Activated CD4-positive, alpha-beta T cell treated with anti-CD3 and anti-CD28 coated beads for 36 hours (primary cell): Measurements from ENCODE around the gene PRDM15. TPM values are rescaled to one million over a fixed set of nuclear protein-coding genes. Genes with fewer than 3 reads are reported as not detected.

Experiments used
- ATAC-seq: fragments of 200-7000 bp; cut with Tn5 transposase; one replicate; pipeline ENCODE4 v1.10.0; 2021; ENCODE audit warnings: mild to moderate bottlenecking, moderate library complexity
- CTCF ChIA-PET: fragments of 350-600 bp; sonication (Branson Sonifier 250); formaldehyde crosslinking; loops from one replicate; lab custom pipeline; 2021; ENCODE audit warnings: antibody characterized with exemption; lab: Charles Lee
- POLR2A ChIA-PET: fragments of 350-600 bp; sonication (Branson Sonifier 250); formaldehyde crosslinking; loops from one replicate; lab custom pipeline; 2021; ENCODE audit warnings: antibody characterized with exemption, inconsistent platforms; lab: Charles Lee
- DNase-seq: peaks from one replicate; pipeline ENCODE4 v3.0.0-alpha.2; 2020
- H3K27ac Mint-ChIP-seq: one replicate; pipeline ENCODE4 v1.8.0; 2021; ENCODE audit warnings: mixed read lengths
- H3K27me3 Mint-ChIP-seq: one replicate; pipeline ENCODE4 v1.8.0; 2021; ENCODE audit warnings: mixed read lengths
- H3K36me3 Mint-ChIP-seq: one replicate; pipeline ENCODE4 v1.8.0; 2021; ENCODE audit warnings: low read depth, mixed read lengths
- H3K4me1 Mint-ChIP-seq: one replicate; pipeline ENCODE4 v1.8.0; 2021; ENCODE audit warnings: mixed read lengths
- H3K4me3 Mint-ChIP-seq: one replicate; pipeline ENCODE4 v1.8.0; 2021; ENCODE audit warnings: mild to moderate bottlenecking, moderate library complexity, mixed read lengths
- H3K9me3 Mint-ChIP-seq: one replicate; pipeline ENCODE4 v1.8.0; 2021; ENCODE audit warnings: low read depth, mixed read lengths
- intact Hi-C, 2 experiments: fragments of 100-400 bp; cut with DNase I in 1 of 2; cut with micrococcal nuclease in 1 of 2; formaldehyde crosslinking; loops; one replicate each; pipeline versions ENCODE4 v1.14.2 to v1.15.1; 2022 to 2024; cut with DNase I, micrococcal nuclease
- total RNA-seq, 2 experiments: library from RNA; stranded (reverse); gene quantifications; one replicate each; pipeline ENCODE4 v1.2.3, GENCODE V29; 2021

PRDM15 gene
- total RNA-seq, 2 experiments from 2014 or later: 11.8 to 13.0 TPM

DNA sequence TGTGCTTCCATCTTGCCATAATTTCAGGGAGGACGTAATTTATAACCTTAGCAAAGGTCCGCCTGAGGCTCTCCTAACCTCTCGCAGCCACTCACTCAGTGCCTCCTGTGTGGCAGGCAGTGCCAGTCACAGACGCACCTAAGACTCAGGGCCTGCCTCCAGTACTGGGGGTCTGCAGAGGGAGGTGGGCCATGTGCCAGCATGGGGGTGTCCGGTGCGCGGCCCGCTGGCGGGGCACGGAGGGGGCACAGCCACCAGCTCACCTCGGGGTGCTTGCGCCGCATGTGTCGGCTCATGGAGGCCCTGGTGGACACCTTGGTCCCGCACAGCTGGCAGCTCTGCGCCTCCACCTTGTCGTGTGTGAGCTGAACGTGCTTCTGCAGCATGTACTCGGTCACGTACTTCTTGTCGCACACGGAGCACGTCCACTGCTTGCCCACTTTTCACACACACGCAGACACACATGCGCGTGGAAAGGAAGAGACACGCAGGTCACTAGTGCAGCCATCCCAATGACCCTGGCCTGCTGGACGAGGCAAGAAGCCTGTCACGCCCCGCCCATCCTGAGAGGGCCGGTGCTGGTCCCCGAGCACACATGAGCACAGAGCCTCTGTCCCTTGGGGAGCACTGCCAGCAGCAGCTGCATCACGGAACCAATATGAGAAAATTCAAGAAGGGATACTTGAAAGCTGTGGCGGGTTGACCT, 69.1 kb downstream of the PRDM15 start:
- ChIA-PET CTCF (no interaction called here), POLR2A (no interaction called here)
- Mint-ChIP-seq H3K4me3 (no peak overlapping the region), H3K27ac (no peak overlapping the region), H3K4me1 (no peaks in the 10 kb centered on the region), H3K36me3 (peaks cover 34% of the 10 kb centered on the region), H3K27me3 (no peaks in the 10 kb centered on the region), H3K9me3 (peaks cover 2% of the 10 kb centered on the region)
- intact Hi-C loops: no loop called here
- DNase-seq (no peak), ATAC-seq (no peak)

DNA sequence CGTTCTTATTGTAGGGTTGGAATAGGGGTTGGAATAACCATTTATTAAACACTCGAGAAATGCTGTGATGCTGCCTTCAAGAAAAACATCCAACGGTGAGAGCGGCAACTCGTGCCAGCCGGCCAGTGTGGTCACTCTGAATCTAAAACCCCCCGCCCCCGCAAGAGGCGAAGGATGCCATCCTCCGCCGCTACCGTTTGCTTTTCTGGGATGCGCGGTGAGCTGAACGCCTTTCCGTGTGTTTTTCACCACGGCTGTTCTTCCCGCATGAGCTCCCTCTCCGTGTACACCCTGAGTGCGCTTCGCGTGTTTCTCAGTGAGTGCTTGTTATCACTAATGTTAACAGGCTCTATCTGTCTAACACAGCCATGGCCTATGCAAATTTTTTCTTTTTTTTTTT, 70.3 kb downstream of the PRDM15 start:
- Mint-ChIP-seq H3K9me3 (peaks cover 2% of the 10 kb centered on the region), H3K27ac (no peak overlapping the region), H3K36me3 (peaks cover 31% of the 10 kb centered on the region), H3K27me3 (no peaks in the 10 kb centered on the region), H3K4me1 (no peaks in the 10 kb centered on the region), H3K4me3 (no peak overlapping the region)
- ATAC-seq: no peak
- POLR2A ChIA-PET: no interaction called here
- DNase-seq: no peak
- CTCF ChIA-PET: no interaction called here
- intact Hi-C loops: no loop called here

DNA sequence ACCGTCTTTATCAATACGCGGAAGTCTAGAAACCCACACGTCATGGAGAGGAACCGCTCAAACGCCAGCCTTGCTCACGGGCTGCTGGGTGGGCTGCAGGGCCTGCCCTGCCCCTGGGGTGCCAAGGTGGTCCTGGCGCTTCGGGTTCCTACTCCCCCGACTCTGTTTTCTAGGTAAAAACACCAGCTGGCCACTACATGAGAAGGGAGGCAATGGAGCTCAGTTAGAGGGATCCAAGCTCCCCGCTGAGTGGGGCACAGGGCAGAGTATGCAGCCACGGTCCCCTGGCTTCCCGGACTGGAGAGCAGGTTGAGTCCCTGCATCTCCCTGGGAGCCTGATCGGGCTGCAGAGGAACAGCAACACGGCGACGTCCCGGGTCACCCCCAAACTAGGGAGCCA, 71.0 kb downstream of the PRDM15 start:
- POLR2A ChIA-PET: no interaction called here

DNA sequence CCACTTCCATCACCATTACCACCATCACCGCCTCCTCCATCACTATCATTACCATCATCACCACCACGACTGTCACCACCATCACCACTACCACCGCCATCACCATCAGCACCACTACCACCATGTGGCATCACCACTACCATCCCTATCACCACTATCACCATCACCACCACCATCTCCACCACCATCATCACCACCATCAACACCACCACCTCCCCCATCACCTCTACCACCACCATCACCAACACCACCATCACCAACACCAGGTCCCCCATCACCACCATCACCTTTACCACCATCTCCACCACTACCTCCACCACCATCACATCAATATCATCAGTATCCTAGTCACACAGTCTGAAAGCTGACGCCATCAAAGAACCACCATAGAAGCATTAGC, 72.4 kb downstream of the PRDM15 start:
- Mint-ChIP-seq H3K27me3 (no peaks in the 10 kb centered on the region), H3K4me1 (no peaks in the 10 kb centered on the region), H3K9me3 (peaks cover 2% of the 10 kb centered on the region), H3K27ac (no peak overlapping the region), H3K4me3 (no peak overlapping the region), H3K36me3 (peaks cover 33% of the 10 kb centered on the region)
- ChIA-PET CTCF (interaction anchor here (1.0 kb wide), 1 partner anchor 10 kb away, joined by 4 read pairs; no protein-coding TSS in a partner anchor), POLR2A (no interaction called here)
- intact Hi-C loops: no loop called here
- ATAC-seq: no peak
- DNase-seq: no peak

More for the DNA sequence above, 71.0 kb downstream of the PRDM15 start:
- no peak for DNase-seq
- ATAC-seq: no peak
- Mint-ChIP-seq H3K4me1 (no peaks in the 10 kb centered on the region), H3K36me3 (peaks cover 29% of the 10 kb centered on the region), H3K27ac (no peak overlapping the region), H3K9me3 (peaks cover 2% of the 10 kb centered on the region), H3K27me3 (no peaks in the 10 kb centered on the region), H3K4me3 (no peak overlapping the region)
- intact Hi-C loops: no loop called here
- CTCF ChIA-PET: interaction anchor here (0.6 kb wide), 1 partner anchor 1042 kb away, joined by 3 read pairs; no protein-coding TSS in a partner anchor

DNA sequence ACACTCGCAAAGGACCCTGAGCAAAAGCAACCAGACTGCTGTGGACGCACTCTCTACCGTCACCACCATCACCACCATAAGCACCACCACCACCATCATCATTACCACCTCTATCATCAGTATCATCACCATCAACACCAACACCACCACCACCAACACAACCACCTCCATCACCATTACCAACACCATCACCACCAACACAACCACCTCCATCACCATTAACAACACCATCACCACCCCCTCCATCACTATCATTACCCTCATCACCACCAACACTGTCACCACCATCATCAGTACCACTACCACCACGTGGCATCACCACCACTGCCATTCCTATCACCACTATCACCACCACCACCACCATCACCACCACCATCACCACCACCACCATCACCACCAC, 73.5 kb downstream of the PRDM15 start:
- H3K4me1 Mint-ChIP-seq: no peaks in the 10 kb centered on the region
- no peak overlapping the region for H3K4me3 Mint-ChIP-seq
- DNase-seq: no peak
- no peak for ATAC-seq
- intact Hi-C loops: no loop called here
- H3K27me3 Mint-ChIP-seq: no peaks in the 10 kb centered on the region
- H3K9me3 Mint-ChIP-seq: peaks cover 2% of the 10 kb centered on the region
- H3K27ac Mint-ChIP-seq: no peak overlapping the region
- ChIA-PET CTCF (no interaction called here), POLR2A (no interaction called here)
- H3K36me3 Mint-ChIP-seq: peaks cover 35% of the 10 kb centered on the region

DNA sequence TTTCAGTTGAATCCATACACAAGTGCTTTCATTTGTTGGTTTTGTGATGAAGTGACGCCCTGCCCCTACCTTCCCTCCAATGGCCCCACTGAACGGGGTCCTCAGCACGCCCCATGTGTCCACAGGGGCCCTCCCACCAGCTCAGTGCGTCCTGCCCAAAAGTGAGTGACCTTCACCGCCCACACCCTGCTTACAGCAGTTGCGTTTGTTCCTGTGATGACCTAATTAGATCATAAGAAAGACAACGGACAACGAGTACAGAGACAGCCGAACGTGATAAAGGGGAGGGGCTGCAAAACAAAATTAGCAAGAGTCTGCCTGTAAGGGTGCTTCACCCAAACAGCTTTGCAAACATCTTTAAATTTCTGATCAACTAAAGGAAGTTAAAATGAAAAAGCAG, 74.1 kb downstream of the PRDM15 start:
- ChIA-PET CTCF (no interaction called here), POLR2A (no interaction called here)
- intact Hi-C loops: no loop called here
- no peak overlapping the region for H3K27ac Mint-ChIP-seq
- H3K4me3 Mint-ChIP-seq: no peak overlapping the region
- peaks cover 37% of the 10 kb centered on the region for H3K36me3 Mint-ChIP-seq
- ATAC-seq: no peak
- no peak for DNase-seq
- no peaks in the 10 kb centered on the region for H3K4me1 Mint-ChIP-seq
- H3K9me3 Mint-ChIP-seq: peaks cover 2% of the 10 kb centered on the region
- H3K27me3 Mint-ChIP-seq: no peaks in the 10 kb centered on the region

DNA sequence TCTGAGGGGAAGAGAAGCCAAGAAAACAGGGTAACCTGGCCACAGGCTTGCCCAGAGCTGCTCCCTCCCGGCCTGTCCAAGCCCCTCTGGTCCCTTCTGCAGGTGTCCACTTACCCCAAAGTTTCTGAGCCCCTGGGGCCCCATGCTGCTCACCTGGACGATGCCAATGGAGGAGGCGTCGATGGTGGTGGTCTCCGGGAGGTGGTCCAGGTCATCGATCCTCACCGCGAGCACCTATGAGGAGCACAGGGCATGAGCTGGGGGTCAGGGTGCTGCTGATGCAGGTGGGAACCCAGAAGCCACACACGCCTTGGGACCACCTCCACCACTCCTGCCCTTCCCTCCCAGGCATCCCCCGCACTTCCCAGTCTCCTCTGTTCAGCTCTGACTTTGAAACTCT, 74.8 kb downstream of the PRDM15 start:
- no peak overlapping the region for H3K27ac Mint-ChIP-seq

DNA sequence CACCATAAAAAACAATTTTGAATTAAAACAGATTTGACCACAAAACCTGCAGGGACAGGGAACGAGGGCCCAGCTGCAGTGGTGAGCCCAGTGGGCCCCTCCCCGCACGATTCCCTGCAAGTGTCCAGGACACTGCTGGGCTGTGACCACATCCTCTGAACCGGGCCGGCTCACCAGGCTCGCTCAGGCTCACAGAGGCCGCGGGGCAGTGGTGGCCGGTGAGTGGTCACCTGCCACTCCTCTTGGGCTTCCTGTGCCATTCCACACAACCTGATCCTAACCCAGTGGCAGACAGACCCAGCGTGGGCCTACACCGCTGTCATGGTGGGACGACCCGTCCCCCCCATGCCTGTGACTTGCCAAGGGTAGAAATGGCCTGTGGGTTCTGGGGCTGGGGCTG, 75.8 kb downstream of the PRDM15 start:
- ATAC-seq (no peak), DNase-seq (no peak)
- Mint-ChIP-seq H3K9me3 (peaks cover 2% of the 10 kb centered on the region), H3K4me3 (no peak overlapping the region), H3K4me1 (no peaks in the 10 kb centered on the region), H3K27me3 (no peaks in the 10 kb centered on the region), H3K27ac (no peak overlapping the region), H3K36me3 (peaks cover 40% of the 10 kb centered on the region)
- ChIA-PET POLR2A (no interaction called here), CTCF (no interaction called here)
- intact Hi-C loops: no loop called here

More for the DNA sequence above, 74.8 kb downstream of the PRDM15 start:
- Mint-ChIP-seq H3K36me3 (peaks cover 40% of the 10 kb centered on the region), H3K27me3 (no peaks in the 10 kb centered on the region), H3K9me3 (peaks cover 2% of the 10 kb centered on the region), H3K4me1 (no peaks in the 10 kb centered on the region), H3K4me3 (no peak overlapping the region)
- ATAC-seq: no peak
- intact Hi-C loops: no loop called here
- CTCF ChIA-PET: interaction anchor here (0.6 kb wide), 1 partner anchor 111 kb away, joined by 3 read pairs; no protein-coding TSS in a partner anchor
- POLR2A ChIA-PET: no interaction called here
- DNase-seq: no peak

DNA sequence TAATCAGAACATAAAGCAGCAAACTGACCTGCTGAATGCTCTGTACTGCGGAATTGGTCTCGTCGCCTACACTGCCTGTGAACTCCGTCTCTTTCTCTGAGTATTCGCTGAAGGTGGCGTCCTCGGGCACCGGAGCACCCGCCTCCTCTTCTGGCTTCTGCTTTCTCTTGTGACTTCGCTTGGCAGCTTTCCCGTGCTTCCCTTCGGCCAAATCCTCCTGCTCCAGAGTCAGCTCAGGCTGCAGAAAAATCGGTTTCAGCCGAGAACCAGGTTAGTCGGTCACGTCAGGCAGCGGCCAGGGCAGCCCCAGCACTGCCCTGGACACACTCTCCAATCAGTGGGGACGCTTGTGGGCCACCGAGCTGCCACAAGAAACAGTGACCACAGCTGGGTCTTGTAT, 76.5 kb downstream of the PRDM15 start:
- Mint-ChIP-seq H3K4me3 (no peak overlapping the region), H3K27ac (no peak overlapping the region), H3K9me3 (peaks cover 2% of the 10 kb centered on the region), H3K4me1 (no peaks in the 10 kb centered on the region), H3K36me3 (peaks cover 36% of the 10 kb centered on the region), H3K27me3 (no peaks in the 10 kb centered on the region)
- ChIA-PET POLR2A (no interaction called here), CTCF (no interaction called here)
- DNase-seq: no peak
- intact Hi-C loops: no loop called here
- no peak for ATAC-seq

DNA sequence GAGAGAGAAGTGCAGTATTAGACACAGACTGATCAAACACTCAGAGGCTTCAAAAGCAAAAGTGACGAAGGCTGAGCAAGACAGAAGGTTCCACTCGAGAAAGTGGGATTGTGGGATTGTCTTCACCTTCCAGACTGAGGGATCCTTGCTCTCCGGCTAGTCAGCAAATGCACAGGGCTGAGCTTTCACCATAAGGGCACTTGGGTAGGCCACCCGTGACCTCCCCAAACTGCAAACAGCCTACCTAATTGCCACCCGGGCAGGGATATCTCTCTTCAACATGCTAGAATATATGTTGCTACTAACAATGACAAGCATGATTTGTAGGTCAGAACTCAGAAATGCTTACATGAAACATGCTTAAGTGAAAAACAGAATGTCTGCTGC, 77.0 kb downstream of the PRDM15 start:
- Mint-ChIP-seq H3K4me1 (no peaks in the 10 kb centered on the region), H3K27ac (no peak overlapping the region), H3K36me3 (peaks cover 31% of the 10 kb centered on the region), H3K9me3 (peaks cover 2% of the 10 kb centered on the region), H3K27me3 (no peaks in the 10 kb centered on the region), H3K4me3 (no peak overlapping the region)
- ChIA-PET CTCF (no interaction called here), POLR2A (no interaction called here)
- ATAC-seq (no peak), DNase-seq (no peak)
- intact Hi-C loops: no loop called here

DNA sequence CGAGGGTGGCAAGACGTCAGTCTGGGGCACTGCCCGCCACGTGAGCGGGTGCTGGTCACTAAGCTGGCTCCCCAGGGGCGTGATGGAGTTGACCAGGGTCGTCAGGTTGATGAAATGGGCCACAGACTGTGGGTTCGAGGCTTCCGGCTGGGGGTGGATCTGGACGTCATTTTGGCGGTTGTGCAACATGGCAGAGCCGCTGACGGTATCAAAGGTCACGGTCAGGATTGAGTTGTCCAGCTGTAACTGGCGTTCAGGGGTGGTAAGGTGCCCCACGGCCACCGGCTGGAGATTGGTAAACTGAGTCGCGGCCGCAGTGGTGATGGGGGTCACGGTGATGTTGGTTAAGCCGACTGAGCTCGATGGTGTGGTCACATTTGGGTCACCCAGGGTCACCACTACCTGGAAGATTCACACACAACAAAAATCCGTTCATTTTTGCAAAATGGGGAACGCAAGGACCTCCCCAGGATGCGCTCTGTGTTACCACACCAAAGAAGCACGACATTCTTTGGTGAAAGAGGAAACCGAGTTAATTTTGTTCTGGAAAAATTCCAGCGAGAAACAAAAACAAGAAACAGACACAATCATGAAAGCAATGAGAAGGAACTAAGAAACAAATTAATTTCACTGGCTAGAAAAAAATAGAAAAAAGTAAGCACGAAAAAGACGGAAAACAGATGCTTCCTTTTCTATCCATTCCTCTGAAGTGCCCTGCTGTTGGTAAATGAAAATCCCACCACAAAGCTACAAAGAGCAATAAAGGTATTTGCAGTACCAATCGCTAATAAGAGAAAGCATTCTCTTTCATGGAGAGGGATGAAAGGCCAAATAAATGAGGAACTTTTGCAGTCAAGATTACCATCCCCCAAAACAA, 77.6 kb downstream of the PRDM15 start:
- H3K27ac Mint-ChIP-seq: no peak overlapping the region
- H3K27me3 Mint-ChIP-seq: no peaks in the 10 kb centered on the region
- ChIA-PET CTCF (no interaction called here), POLR2A (no interaction called here)
- no peaks in the 10 kb centered on the region for H3K4me1 Mint-ChIP-seq
- no peak overlapping the region for H3K4me3 Mint-ChIP-seq
- no peak for DNase-seq
- peaks cover 26% of the 10 kb centered on the region for H3K36me3 Mint-ChIP-seq
- no peaks in the 10 kb centered on the region for H3K9me3 Mint-ChIP-seq
- intact Hi-C loops: no loop called here
- no peak for ATAC-seq
